Liver (tissue), 9 donors: ENCODE data around the gene INSL4. TPM values are rescaled to one million over a fixed set of nuclear protein-coding genes. Genes with fewer than 3 reads are reported as not detected.

ENCODE experiments used
- DNase-seq: peaks from one replicate; pipeline ENCODE4 v3.0.0-alpha.2; 2017; ENCODE audit warnings: low spot score
- H3K27ac ChIP-seq, 2 donors: one replicate each; pipeline ENCODE4 v1.7.0; 2013; ENCODE audit warnings: inconsistent platforms in 2 of 2, low read length in 2 of 2, control low read depth in 1 of 2, low read depth in 1 of 2, mild to moderate bottlenecking in 1 of 2
- H3K27me3 ChIP-seq, 4 donors: one replicate each; pipeline versions ENCODE4 v1.6.1 to v1.7.0; 2013; ENCODE audit warnings: low read length in 3 of 4, inconsistent platforms in 1 of 4, mild to moderate bottlenecking in 1 of 4, moderate library complexity in 1 of 4; ENCODE audit not compliant: control insufficient read depth in 4 of 4, insufficient read depth in 4 of 4
- H3K36me3 ChIP-seq, 4 donors: one replicate each; pipeline versions ENCODE4 v1.6.1 to v1.7.0; 2013; ENCODE audit warnings: low read length in 3 of 4, mild to moderate bottlenecking in 3 of 4, low read depth in 1 of 4, moderate library complexity in 1 of 4; ENCODE audit not compliant: control insufficient read depth in 4 of 4, insufficient read depth in 3 of 4
- H3K4me1 ChIP-seq, 4 donors: one replicate each; pipeline versions ENCODE4 v1.6.1 to v1.7.0; 2013; ENCODE audit warnings: low read length in 3 of 4, mild to moderate bottlenecking in 3 of 4, moderate library complexity in 1 of 4; ENCODE audit not compliant: control insufficient read depth in 4 of 4, insufficient read depth in 4 of 4
- H3K4me3 ChIP-seq, 3 donors: one replicate each; pipeline versions ENCODE4 v1.6.1 to v1.7.0; 2013; ENCODE audit warnings: low read length in 3 of 3, control low read depth in 1 of 3, low read depth in 1 of 3, mild to moderate bottlenecking in 1 of 3
- H3K9ac ChIP-seq, 2 donors: one replicate each; pipeline ENCODE4 v1.7.0; 2013; ENCODE audit warnings: low read length in 2 of 2, mild to moderate bottlenecking in 2 of 2, moderate library complexity in 2 of 2, control low read depth in 1 of 2, low read depth in 1 of 2
- H3K9me3 ChIP-seq, 4 donors: one replicate each; pipeline versions ENCODE4 v1.6.1 to v1.7.0; 2013; ENCODE audit warnings: low read length in 3 of 4; ENCODE audit not compliant: control insufficient read depth in 4 of 4
- EGR1 ChIP-seq, 2 donors: IDR thresholded peaks; 2 replicates each; pipeline ENCODE4 v1.6.1; 2016 to 2018; ENCODE audit warnings: antibody characterized with exemption in 2 of 2, low read depth in 2 of 2
- FOXA1 ChIP-seq: IDR thresholded peaks from 2 replicates; pipeline ENCODE4 v1.6.1; 2016; ENCODE audit warnings: antibody characterized with exemption
- FOXA2 ChIP-seq: IDR thresholded peaks from 2 replicates; pipeline ENCODE4 v1.6.1; 2016; ENCODE audit warnings: antibody characterized with exemption
- GABPA ChIP-seq, 2 donors: IDR thresholded peaks in 1 of 2; conservative IDR thresholded peaks in 1 of 2; 2 replicates each; pipeline ENCODE4 v1.6.1; 2016; ENCODE audit warnings: antibody characterized with exemption in 2 of 2, mild to moderate bottlenecking in 1 of 2, moderate library complexity in 1 of 2
- HNF4A ChIP-seq, 2 donors: conservative IDR thresholded peaks; 2 replicates each; pipeline ENCODE4 v1.6.1; 2016; ENCODE audit warnings: antibody characterized with exemption in 2 of 2, mild to moderate bottlenecking in 2 of 2
- HNF4G ChIP-seq: IDR thresholded peaks from 2 replicates; pipeline ENCODE4 v1.6.1; 2016; ENCODE audit warnings: antibody characterized with exemption
- JUND ChIP-seq, 2 donors: IDR thresholded peaks; 2 replicates each; pipeline ENCODE4 v1.6.1; 2016; ENCODE audit warnings: antibody characterized with exemption in 2 of 2
- NR2F2 ChIP-seq: IDR thresholded peaks from 2 replicates; pipeline ENCODE4 v1.6.1; 2016; ENCODE audit warnings: antibody characterized with exemption
- RAD21 ChIP-seq, 2 donors: IDR thresholded peaks; 2 replicates each; pipeline ENCODE4 v1.6.1; 2016; ENCODE audit warnings: antibody characterized with exemption in 2 of 2, mild to moderate bottlenecking in 2 of 2
- RXRA ChIP-seq, 2 donors: IDR thresholded peaks; 2 replicates each; pipeline ENCODE4 v1.6.1; 2017 to 2018; ENCODE audit warnings: antibody characterized with exemption in 2 of 2, mild to moderate bottlenecking in 1 of 2
- SP1 ChIP-seq: IDR thresholded peaks from 2 replicates; pipeline ENCODE4 v1.6.1; 2018; ENCODE audit warnings: antibody characterized with exemption, mild to moderate bottlenecking
- TAF1 ChIP-seq: conservative IDR thresholded peaks from 2 replicates; pipeline ENCODE4 v1.6.1; 2016; ENCODE audit warnings: antibody characterized with exemption, mild to moderate bottlenecking
- YY1 ChIP-seq: IDR thresholded peaks from 2 replicates; pipeline ENCODE4 v1.6.1; 2016; ENCODE audit warnings: antibody characterized with exemption, mild to moderate bottlenecking
- WGBS: extraction: QIAGEN DNeasy Blood & Tissue Kit; methylation state at CpG from one replicate; pipeline ENCODE4 v1.1.7; 2013; 5-methylcytosine and 5-hydroxymethylcytosine counted together
- polyA plus RNA-seq, 2 donors: library from polyadenylated mRNA; stranded (reverse) in 1 of 2; unstranded in 1 of 2; fragments of 200-250 nt in 1 of 2; fragments of >200 nt in 1 of 2; fragmentation: Nextera tagmentation in 1 of 2; extraction: Ambion mirVana in 1 of 2; gene quantifications; one replicate each; pipeline versions ENCODE4 v1.2.1 to v1.2.3, GENCODE V29; 2013 to 2015
- total RNA-seq, 2 donors: library from RNA; depleted of rRNA; stranded (reverse); fragments of >200 nt; gene quantifications; one replicate each; pipeline ENCODE4 v1.2.3, GENCODE V29; 2014
- TF ChIP-seq, protein P1 (sequence below): IDR thresholded peaks from 2 replicates; pipeline ENCODE4 v1.6.1; 2016; ENCODE audit warnings: antibody characterized with exemption
- TF ChIP-seq, protein P2 (sequence below): IDR thresholded peaks from 2 replicates; pipeline ENCODE4 v1.6.1; 2016; ENCODE audit warnings: antibody characterized with exemption, mild to moderate bottlenecking
- TF ChIP-seq, protein P3 (sequence below): fragments of 150-350 bp; IDR thresholded peaks from 2 replicates; pipeline ENCODE4 v1.5.1; 2017; ENCODE audit warnings: improper control_type of control experiment, low read depth, low read length; ENCODE audit not compliant: missing input control
- TF ChIP-seq, protein P4 (sequence below): IDR thresholded peaks from 2 replicates; pipeline ENCODE4 v1.6.1; 2016; ENCODE audit warnings: antibody characterized with exemption
- TF ChIP-seq, protein P5 (sequence below): IDR thresholded peaks from 2 replicates; pipeline ENCODE4 v1.6.1; 2016; ENCODE audit warnings: antibody characterized with exemption
- donor health status: healthy.
- donor health status: healthy.
- donor health status: healthy.
- donor health status: healthy.
- donor health status: healthy.

Gene INSL4
- total and polyA plus RNA-seq, 4 donors, result not detected

DNA sequence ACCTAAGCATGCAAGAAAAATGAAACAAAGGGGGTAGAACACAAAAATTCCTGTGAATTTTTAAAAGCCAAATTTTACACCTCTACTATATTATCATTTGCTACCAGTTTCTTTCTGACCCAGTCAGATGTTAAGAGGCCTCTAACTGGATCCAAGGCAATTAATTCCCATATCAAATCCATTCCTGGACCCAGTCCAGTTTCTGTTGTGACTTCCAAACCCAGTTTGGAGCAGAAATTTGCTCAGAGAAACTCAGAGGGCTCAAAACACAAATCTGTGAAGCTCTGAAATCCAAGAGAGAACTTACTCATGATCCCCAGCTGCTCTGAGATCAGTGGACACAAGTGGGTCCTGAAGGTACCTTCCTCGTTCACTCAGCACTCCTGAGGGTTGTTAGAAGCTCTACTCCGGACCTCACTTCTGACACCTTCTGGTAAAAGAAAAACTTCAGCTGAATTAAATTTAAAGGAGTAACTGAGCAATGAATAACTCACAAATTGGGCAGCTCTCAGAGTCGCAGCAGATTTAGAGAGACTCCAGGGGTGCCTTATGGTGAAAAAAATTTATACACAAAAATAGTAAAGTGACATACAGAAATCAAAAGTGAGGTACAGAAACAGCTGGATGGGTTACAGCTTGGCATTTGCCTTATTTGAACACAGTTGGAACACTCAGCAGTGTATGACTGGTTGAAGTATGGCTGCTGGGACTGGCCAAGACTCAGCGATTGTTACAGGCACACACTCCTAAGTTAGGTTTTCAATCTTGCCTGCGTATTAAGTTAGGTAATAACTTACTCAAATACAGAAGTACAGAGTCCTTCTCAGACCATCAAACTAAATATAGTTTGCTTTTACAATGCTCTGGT, 32.4 kb downstream of the INSL4 start:
- H3K4me3 ChIP-seq, result no peak overlapping the region
- no peak for TF ChIP-seq JUND (IDR thresholded peaks at IDR 0.05)
- no peak for TF ChIP-seq GABPA (IDR thresholded peaks at IDR 0.05 in 1 of 2, conservative IDR thresholded peaks at IDR 0.05 in 1 of 2)
- TF ChIP-seq TAF1, result no peak
- TF ChIP-seq, protein P1, sequence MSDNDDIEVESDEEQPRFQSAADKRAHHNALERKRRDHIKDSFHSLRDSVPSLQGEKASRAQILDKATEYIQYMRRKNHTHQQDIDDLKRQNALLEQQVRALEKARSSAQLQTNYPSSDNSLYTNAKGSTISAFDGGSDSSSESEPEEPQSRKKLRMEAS, result no peak
- no peaks in the 10 kb centered on the region for H3K36me3 ChIP-seq
- DNase-seq, result no peak
- H3K27ac ChIP-seq, result no peak overlapping the region
- no peaks in the 10 kb centered on the region for H3K9me3 ChIP-seq
- no peak overlapping the region for H3K9ac ChIP-seq
- WGBS, result 52% methylated on average over 5 of the region's 5 CpGs
- H3K27me3 ChIP-seq, result no peaks in the 10 kb centered on the region
- no peaks in the 10 kb centered on the region for H3K4me1 ChIP-seq

DNA sequence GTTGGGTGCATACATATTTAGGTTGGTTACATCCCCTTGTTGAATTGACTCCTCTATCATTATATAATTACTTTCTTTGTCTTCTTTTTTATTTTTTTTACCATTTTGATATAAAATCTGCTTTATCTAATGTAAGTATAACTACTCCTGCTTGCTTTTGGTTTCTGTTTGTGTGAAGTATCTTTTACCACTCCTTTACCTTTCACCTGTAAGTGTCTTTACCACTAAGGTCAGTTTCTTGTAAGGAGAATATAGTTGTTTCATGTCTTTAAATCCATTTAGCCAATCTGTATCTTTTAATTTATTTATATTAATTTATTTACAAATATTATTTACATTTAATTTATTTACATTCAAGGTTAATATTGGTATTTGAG, 33.0 kb downstream of the INSL4 start:
- Histone ChIP-seq H3K36me3 (no peaks in the 10 kb centered on the region), H3K27ac (no peak overlapping the region), H3K4me1 (no peaks in the 10 kb centered on the region), H3K9ac (no peak overlapping the region), H3K9me3 (no peaks in the 10 kb centered on the region), H3K4me3 (no peak overlapping the region), H3K27me3 (no peaks in the 10 kb centered on the region)
- TF ChIP-seq, protein P1, result no peak
- TF ChIP-seq FOXA1 (no peak), GABPA (IDR thresholded peaks at IDR 0.05 in 1 of 2, conservative IDR thresholded peaks at IDR 0.05 in 1 of 2) (no peak), HNF4G (no peak), YY1 (no peak), EGR1 (IDR thresholded peaks at IDR 0.05; ENCODE audit: low read depth in 2 of 2) (no peak), RXRA (IDR thresholded peaks at IDR 0.05) (no peak), JUND (IDR thresholded peaks at IDR 0.05) (no peak), HNF4A (conservative IDR thresholded peaks at IDR 0.05) (no peak), NR2F2 (no peak), RAD21 (IDR thresholded peaks at IDR 0.05) (no peak), FOXA2 (no peak), TAF1 (no peak), SP1 (no peak)
- TF ChIP-seq, protein P2, sequence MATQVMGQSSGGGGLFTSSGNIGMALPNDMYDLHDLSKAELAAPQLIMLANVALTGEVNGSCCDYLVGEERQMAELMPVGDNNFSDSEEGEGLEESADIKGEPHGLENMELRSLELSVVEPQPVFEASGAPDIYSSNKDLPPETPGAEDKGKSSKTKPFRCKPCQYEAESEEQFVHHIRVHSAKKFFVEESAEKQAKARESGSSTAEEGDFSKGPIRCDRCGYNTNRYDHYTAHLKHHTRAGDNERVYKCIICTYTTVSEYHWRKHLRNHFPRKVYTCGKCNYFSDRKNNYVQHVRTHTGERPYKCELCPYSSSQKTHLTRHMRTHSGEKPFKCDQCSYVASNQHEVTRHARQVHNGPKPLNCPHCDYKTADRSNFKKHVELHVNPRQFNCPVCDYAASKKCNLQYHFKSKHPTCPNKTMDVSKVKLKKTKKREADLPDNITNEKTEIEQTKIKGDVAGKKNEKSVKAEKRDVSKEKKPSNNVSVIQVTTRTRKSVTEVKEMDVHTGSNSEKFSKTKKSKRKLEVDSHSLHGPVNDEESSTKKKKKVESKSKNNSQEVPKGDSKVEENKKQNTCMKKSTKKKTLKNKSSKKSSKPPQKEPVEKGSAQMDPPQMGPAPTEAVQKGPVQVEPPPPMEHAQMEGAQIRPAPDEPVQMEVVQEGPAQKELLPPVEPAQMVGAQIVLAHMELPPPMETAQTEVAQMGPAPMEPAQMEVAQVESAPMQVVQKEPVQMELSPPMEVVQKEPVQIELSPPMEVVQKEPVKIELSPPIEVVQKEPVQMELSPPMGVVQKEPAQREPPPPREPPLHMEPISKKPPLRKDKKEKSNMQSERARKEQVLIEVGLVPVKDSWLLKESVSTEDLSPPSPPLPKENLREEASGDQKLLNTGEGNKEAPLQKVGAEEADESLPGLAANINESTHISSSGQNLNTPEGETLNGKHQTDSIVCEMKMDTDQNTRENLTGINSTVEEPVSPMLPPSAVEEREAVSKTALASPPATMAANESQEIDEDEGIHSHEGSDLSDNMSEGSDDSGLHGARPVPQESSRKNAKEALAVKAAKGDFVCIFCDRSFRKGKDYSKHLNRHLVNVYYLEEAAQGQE, result no peak
- TF ChIP-seq, protein P3, sequence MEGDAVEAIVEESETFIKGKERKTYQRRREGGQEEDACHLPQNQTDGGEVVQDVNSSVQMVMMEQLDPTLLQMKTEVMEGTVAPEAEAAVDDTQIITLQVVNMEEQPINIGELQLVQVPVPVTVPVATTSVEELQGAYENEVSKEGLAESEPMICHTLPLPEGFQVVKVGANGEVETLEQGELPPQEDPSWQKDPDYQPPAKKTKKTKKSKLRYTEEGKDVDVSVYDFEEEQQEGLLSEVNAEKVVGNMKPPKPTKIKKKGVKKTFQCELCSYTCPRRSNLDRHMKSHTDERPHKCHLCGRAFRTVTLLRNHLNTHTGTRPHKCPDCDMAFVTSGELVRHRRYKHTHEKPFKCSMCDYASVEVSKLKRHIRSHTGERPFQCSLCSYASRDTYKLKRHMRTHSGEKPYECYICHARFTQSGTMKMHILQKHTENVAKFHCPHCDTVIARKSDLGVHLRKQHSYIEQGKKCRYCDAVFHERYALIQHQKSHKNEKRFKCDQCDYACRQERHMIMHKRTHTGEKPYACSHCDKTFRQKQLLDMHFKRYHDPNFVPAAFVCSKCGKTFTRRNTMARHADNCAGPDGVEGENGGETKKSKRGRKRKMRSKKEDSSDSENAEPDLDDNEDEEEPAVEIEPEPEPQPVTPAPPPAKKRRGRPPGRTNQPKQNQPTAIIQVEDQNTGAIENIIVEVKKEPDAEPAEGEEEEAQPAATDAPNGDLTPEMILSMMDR, result no peak
- TF ChIP-seq, protein P4, sequence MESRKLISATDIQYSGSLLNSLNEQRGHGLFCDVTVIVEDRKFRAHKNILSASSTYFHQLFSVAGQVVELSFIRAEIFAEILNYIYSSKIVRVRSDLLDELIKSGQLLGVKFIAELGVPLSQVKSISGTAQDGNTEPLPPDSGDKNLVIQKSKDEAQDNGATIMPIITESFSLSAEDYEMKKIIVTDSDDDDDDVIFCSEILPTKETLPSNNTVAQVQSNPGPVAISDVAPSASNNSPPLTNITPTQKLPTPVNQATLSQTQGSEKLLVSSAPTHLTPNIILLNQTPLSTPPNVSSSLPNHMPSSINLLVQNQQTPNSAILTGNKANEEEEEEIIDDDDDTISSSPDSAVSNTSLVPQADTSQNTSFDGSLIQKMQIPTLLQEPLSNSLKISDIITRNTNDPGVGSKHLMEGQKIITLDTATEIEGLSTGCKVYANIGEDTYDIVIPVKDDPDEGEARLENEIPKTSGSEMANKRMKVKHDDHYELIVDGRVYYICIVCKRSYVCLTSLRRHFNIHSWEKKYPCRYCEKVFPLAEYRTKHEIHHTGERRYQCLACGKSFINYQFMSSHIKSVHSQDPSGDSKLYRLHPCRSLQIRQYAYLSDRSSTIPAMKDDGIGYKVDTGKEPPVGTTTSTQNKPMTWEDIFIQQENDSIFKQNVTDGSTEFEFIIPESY, result no peak
- TF ChIP-seq, protein P5, sequence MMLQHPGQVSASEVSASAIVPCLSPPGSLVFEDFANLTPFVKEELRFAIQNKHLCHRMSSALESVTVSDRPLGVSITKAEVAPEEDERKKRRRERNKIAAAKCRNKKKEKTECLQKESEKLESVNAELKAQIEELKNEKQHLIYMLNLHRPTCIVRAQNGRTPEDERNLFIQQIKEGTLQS, result no peak
- no peak for DNase-seq
